ENCODE measurements around the gene ZNF566.

Gene ZNF566

DNA sequence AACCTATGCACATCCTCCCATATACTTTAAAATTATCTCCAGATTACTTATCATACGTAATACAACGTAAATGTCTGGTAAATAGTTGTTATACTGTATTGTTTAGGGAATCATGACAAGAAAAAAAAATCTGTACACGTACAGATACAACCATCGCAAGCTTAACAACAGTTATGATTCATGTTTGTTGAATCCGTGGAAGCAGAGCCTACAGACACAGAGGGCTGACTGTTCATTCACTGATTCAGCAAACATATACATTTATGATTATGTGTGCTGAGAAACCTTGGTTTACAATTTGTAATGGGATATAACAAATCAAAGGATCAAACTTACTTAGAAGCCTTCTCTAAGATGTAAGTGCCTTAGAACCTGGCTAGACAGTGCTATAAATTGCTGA lies 37.2 kb upstream of the ZNF566 start:
- Histone ChIP-seq H3K27ac (ENCODE audit: low read depth, low read length) (no peak overlapping the region), H3K4me2 (ENCODE audit: low read length) (peak overlapping the region; percentile 13), H2BK5ac (ENCODE audit: low read length) (no peak overlapping the region), H3K27me3 (ENCODE audit: insufficient read depth, low read length, poor library complexity) (no peaks in the 10 kb centered on the region), H3K79me2 (ENCODE audit: control insufficient read depth, insufficient read depth, low read length) (peaks cover 38% of the 10 kb centered on the region), H3K23ac (ENCODE audit: low read length) (no peak overlapping the region), H3K4me1 (ENCODE audit: control insufficient read depth, low read depth, low read length) (peaks cover 4% of the 10 kb centered on the region), H3K79me1 (ENCODE audit: low read length) (peaks cover 7% of the 10 kb centered on the region), H3K56ac (ENCODE audit: low read length) (no peak overlapping the region), H3K4ac (ENCODE audit: low read depth, low read length) (no peak overlapping the region), H2BK120ac (ENCODE audit: low read depth, low read length) (no peak overlapping the region), H2BK15ac (replicated peaks; ENCODE audit: low read depth) (no peak overlapping the region), H4K8ac (ENCODE audit: low read depth, low read length) (no peak overlapping the region), H3K36me3 (ENCODE audit: control insufficient read depth, insufficient read depth, low read length) (peaks cover 6% of the 10 kb centered on the region), H3K9ac (ENCODE audit: low read length) (peak overlapping the region; percentile 18), H2AK5ac (ENCODE audit: low read length) (no peak overlapping the region), H3K4me3 (ENCODE audit: low read length) (peak overlapping the region; percentile 5), H3K18ac (ENCODE audit: low read length) (no peak overlapping the region), H4K5ac (ENCODE audit: low read length) (no peak overlapping the region)
- no peak for DNase-seq
- WGBS (ENCODE audit: extremely low coverage, insufficient coverage, low lambda C conversion rate) = no CpG with 5 or more reads among the region's 5 CpGs

DNA sequence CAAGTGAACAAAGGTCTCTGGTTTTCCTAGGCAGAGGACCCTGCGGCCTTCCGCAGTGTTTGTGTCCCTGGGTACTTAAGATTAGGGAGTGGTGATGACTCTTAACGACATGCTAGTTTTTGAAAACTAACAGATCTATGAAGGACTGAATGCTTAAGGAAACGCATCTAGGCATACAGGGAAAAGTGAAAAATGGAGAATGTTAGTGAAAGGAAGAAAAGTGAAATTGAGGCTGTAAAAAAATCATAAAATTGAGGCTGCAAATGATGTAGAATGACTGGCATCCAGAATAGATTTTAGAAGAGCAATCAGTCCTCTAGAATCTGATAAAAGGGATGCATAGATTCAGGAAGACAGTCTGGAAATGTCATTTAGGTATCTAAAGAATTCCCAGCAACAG lies 35.3 kb upstream of the ZNF566 start:
- H2BK5ac ChIP-seq (ENCODE audit: low read length) = no peak overlapping the region
- no peak overlapping the region for H3K18ac ChIP-seq (ENCODE audit: low read length)
- H3K4ac ChIP-seq (ENCODE audit: low read depth, low read length) = no peak overlapping the region
- no CpG with 5 or more reads among the region's 4 CpGs for WGBS (ENCODE audit: extremely low coverage, insufficient coverage, low lambda C conversion rate)
- no peak overlapping the region for H4K8ac ChIP-seq (ENCODE audit: low read depth, low read length)
- H2AK5ac ChIP-seq (ENCODE audit: low read length) = no peak overlapping the region
- no peak overlapping the region for H3K56ac ChIP-seq (ENCODE audit: low read length)
- H3K36me3 ChIP-seq (ENCODE audit: control insufficient read depth, insufficient read depth, low read length) = peaks cover 6% of the 10 kb centered on the region
- H3K4me3 ChIP-seq (ENCODE audit: low read length) = no peak overlapping the region
- peaks cover 7% of the 10 kb centered on the region for H3K79me1 ChIP-seq (ENCODE audit: low read length)
- H4K5ac ChIP-seq (ENCODE audit: low read length) = no peak overlapping the region
- no peak overlapping the region for H3K9ac ChIP-seq (ENCODE audit: low read length)
- H3K23ac ChIP-seq (ENCODE audit: low read length) = no peak overlapping the region
- H2BK15ac ChIP-seq (replicated peaks; ENCODE audit: low read depth) = no peak overlapping the region
- no peaks in the 10 kb centered on the region for H3K27me3 ChIP-seq (ENCODE audit: insufficient read depth, low read length, poor library complexity)
- no peak for DNase-seq
- H3K4me2 ChIP-seq (ENCODE audit: low read length) = no peak overlapping the region
- peaks cover 4% of the 10 kb centered on the region for H3K4me1 ChIP-seq (ENCODE audit: control insufficient read depth, low read depth, low read length)
- H3K27ac ChIP-seq (ENCODE audit: low read depth, low read length) = no peak overlapping the region
- peaks cover 40% of the 10 kb centered on the region for H3K79me2 ChIP-seq (ENCODE audit: control insufficient read depth, insufficient read depth, low read length)
- no peak overlapping the region for H2BK120ac ChIP-seq (ENCODE audit: low read depth, low read length)

DNA sequence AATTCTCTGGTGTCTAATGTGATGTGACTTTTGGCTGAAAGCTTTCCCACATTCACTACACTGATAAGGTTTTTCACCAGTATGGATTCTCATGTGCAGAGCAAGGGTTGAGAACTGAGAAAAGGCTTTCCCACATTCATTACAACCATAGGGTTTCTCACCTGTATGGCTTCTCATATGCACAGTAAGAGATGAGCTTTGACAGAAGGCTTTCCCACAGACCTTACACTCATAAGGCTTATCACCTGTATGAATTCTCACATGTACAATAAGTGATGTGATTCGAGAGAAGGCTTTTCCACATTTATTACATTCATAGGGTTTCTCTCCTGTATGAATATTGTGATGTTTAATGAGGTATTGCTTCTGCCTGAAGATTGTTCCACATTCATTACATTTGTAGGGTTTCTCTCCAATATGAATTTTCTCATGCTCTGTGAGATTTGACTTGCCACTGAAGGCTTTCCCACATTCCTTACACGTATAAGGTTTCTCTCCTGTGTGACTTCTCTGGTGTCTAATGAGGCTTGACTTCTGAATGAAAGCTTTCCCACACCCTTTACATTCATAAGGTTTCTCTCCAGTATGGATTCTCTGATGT lies 24.8 kb upstream of the ZNF566 start:
- H3K56ac ChIP-seq (ENCODE audit: low read length) = no peak overlapping the region
- no peaks in the 10 kb centered on the region for H3K27me3 ChIP-seq (ENCODE audit: insufficient read depth, low read length, poor library complexity)
- no peak overlapping the region for H2AK5ac ChIP-seq (ENCODE audit: low read length)
- H4K8ac ChIP-seq (ENCODE audit: low read depth, low read length) = no peak overlapping the region
- no peak overlapping the region for H2BK15ac ChIP-seq (replicated peaks; ENCODE audit: low read depth)
- H3K36me3 ChIP-seq (ENCODE audit: control insufficient read depth, insufficient read depth, low read length) = peaks cover 14% of the 10 kb centered on the region
- H2BK5ac ChIP-seq (ENCODE audit: low read length) = no peak overlapping the region
- no peaks in the 10 kb centered on the region for H3K79me2 ChIP-seq (ENCODE audit: control insufficient read depth, insufficient read depth, low read length)
- DNase-seq = peak; percentile 54
- H3K79me1 ChIP-seq (ENCODE audit: low read length) = peaks cover 2% of the 10 kb centered on the region
- peak overlapping the region; percentile 46 for H3K4me3 ChIP-seq (ENCODE audit: low read length)
- no peak overlapping the region for H3K18ac ChIP-seq (ENCODE audit: low read length)
- H3K4ac ChIP-seq (ENCODE audit: low read depth, low read length) = no peak overlapping the region
- no peak overlapping the region for H3K23ac ChIP-seq (ENCODE audit: low read length)
- H4K5ac ChIP-seq (ENCODE audit: low read length) = no peak overlapping the region
- H3K4me2 ChIP-seq (ENCODE audit: low read length) = no peak overlapping the region
- no peaks in the 10 kb centered on the region for H3K4me1 ChIP-seq (ENCODE audit: control insufficient read depth, low read depth, low read length)
- no peak overlapping the region for H3K9ac ChIP-seq (ENCODE audit: low read length)
- H2BK120ac ChIP-seq (ENCODE audit: low read depth, low read length) = no peak overlapping the region
- H3K27ac ChIP-seq (ENCODE audit: low read depth, low read length) = no peak overlapping the region
- WGBS (ENCODE audit: extremely low coverage, insufficient coverage, low lambda C conversion rate) = no CpG with 5 or more reads among the region's 2 CpGs

DNA sequence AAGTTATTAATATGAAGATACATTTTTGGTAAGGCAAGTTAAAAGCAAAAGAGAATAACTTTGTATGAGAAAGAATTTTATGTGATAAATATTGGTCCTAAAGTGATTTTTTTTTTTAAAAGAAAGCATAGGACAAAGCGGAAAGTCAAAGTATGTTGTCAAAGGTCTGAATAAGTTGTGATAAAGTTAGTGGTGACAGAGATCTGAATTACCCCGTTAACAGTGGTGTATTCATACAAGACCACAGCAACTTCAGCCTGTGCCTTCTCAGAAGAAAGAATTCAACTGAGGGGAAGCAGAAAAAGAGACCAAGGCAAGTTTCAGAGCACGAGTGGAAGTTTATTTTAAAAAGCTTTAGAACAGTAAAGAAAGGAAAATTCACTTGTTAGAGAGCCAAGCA lies 19.0 kb upstream of the ZNF566 start:
- no peak overlapping the region for H2BK5ac ChIP-seq (ENCODE audit: low read length)
- H4K8ac ChIP-seq (ENCODE audit: low read depth, low read length) = no peak overlapping the region
- no peaks in the 10 kb centered on the region for H3K4me1 ChIP-seq (ENCODE audit: control insufficient read depth, low read depth, low read length)
- no peak overlapping the region for H2BK120ac ChIP-seq (ENCODE audit: low read depth, low read length)
- no peak overlapping the region for H4K5ac ChIP-seq (ENCODE audit: low read length)
- H3K79me2 ChIP-seq (ENCODE audit: control insufficient read depth, insufficient read depth, low read length) = no peaks in the 10 kb centered on the region
- no peak overlapping the region for H2BK15ac ChIP-seq (replicated peaks; ENCODE audit: low read depth)
- no peak overlapping the region for H3K4me3 ChIP-seq (ENCODE audit: low read length)
- no peak overlapping the region for H3K4me2 ChIP-seq (ENCODE audit: low read length)
- H3K9ac ChIP-seq (ENCODE audit: low read length) = no peak overlapping the region
- no peak overlapping the region for H3K23ac ChIP-seq (ENCODE audit: low read length)
- no peaks in the 10 kb centered on the region for H3K36me3 ChIP-seq (ENCODE audit: control insufficient read depth, insufficient read depth, low read length)
- H3K4ac ChIP-seq (ENCODE audit: low read depth, low read length) = no peak overlapping the region
- no peak overlapping the region for H3K27ac ChIP-seq (ENCODE audit: low read depth, low read length)
- H3K56ac ChIP-seq (ENCODE audit: low read length) = no peak overlapping the region
- no peak overlapping the region for H2AK5ac ChIP-seq (ENCODE audit: low read length)
- DNase-seq = peak; percentile 37
- no peak overlapping the region for H3K18ac ChIP-seq (ENCODE audit: low read length)
- H3K27me3 ChIP-seq (ENCODE audit: insufficient read depth, low read length, poor library complexity) = no peaks in the 10 kb centered on the region
- no CpG with 5 or more reads among the region's 3 CpGs for WGBS (ENCODE audit: extremely low coverage, insufficient coverage, low lambda C conversion rate)
- H3K79me1 ChIP-seq (ENCODE audit: low read length) = no peaks in the 10 kb centered on the region

DNA sequence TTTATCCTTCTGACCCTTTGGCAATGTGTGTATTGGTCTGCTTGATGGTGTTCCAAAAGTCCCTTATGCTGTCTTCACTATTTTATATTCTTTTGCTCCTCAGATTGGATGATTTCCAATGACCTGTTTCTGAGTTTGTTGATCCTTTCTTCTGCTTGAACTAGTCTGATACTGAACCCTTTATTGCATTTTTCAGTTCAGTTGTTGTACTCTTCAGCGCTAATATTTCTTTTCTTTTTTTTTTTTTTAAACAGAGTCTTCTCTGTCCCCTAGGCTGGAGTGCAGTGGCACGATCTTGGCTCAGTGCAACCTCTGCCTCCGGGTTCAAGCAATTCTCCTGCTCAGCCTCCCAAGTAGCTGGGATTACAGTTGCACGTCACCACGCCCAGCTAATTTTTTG lies 12.6 kb upstream of the ZNF566 start:
- WGBS (ENCODE audit: extremely low coverage, insufficient coverage, low lambda C conversion rate) = no CpG with 5 or more reads among the region's 5 CpGs
- no peaks in the 10 kb centered on the region for H3K4me1 ChIP-seq (ENCODE audit: control insufficient read depth, low read depth, low read length)
- no peak overlapping the region for H2BK120ac ChIP-seq (ENCODE audit: low read depth, low read length)
- H2BK15ac ChIP-seq (replicated peaks; ENCODE audit: low read depth) = no peak overlapping the region
- H3K36me3 ChIP-seq (ENCODE audit: control insufficient read depth, insufficient read depth, low read length) = no peaks in the 10 kb centered on the region
- H3K56ac ChIP-seq (ENCODE audit: low read length) = no peak overlapping the region
- H4K8ac ChIP-seq (ENCODE audit: low read depth, low read length) = no peak overlapping the region
- H3K4me2 ChIP-seq (ENCODE audit: low read length) = no peak overlapping the region
- H3K27ac ChIP-seq (ENCODE audit: low read depth, low read length) = no peak overlapping the region
- DNase-seq = no peak
- no peaks in the 10 kb centered on the region for H3K79me1 ChIP-seq (ENCODE audit: low read length)
- no peak overlapping the region for H3K4ac ChIP-seq (ENCODE audit: low read depth, low read length)
- no peak overlapping the region for H3K4me3 ChIP-seq (ENCODE audit: low read length)
- no peak overlapping the region for H3K9ac ChIP-seq (ENCODE audit: low read length)
- no peak overlapping the region for H4K5ac ChIP-seq (ENCODE audit: low read length)
- no peaks in the 10 kb centered on the region for H3K79me2 ChIP-seq (ENCODE audit: control insufficient read depth, insufficient read depth, low read length)
- H3K18ac ChIP-seq (ENCODE audit: low read length) = no peak overlapping the region
- H2AK5ac ChIP-seq (ENCODE audit: low read length) = no peak overlapping the region
- H3K27me3 ChIP-seq (ENCODE audit: insufficient read depth, low read length, poor library complexity) = no peaks in the 10 kb centered on the region
- H2BK5ac ChIP-seq (ENCODE audit: low read length) = no peak overlapping the region
- H3K23ac ChIP-seq (ENCODE audit: low read length) = no peak overlapping the region

DNA sequence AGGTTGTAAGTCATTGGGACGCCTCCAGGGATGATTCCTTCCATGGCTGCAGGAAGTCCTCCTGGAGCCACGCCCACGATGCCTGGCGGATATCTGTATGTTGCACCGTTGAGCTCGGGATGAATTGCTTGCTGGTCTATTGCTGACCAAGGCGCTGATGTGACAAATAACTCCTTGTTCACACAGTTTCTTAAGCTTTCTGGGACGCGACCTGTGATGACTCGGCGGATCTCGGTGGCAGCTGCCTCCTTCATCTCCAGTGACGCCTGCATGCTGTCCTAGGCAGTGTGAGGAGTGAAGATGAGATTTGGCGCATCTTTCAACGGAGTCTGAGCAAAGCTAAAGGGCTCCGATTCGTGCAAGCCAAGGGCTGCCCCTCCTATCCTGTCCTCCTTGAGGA lies 7.6 kb upstream of the ZNF566 start:
- Histone ChIP-seq H3K4ac (ENCODE audit: low read depth, low read length) (no peak overlapping the region), H4K5ac (ENCODE audit: low read length) (no peak overlapping the region), H3K36me3 (ENCODE audit: control insufficient read depth, insufficient read depth, low read length) (no peaks in the 10 kb centered on the region), H2AK5ac (ENCODE audit: low read length) (no peak overlapping the region), H3K9ac (ENCODE audit: low read length) (no peak overlapping the region), H3K18ac (ENCODE audit: low read length) (no peak overlapping the region), H3K27ac (ENCODE audit: low read depth, low read length) (no peak overlapping the region), H3K79me1 (ENCODE audit: low read length) (no peaks in the 10 kb centered on the region), H3K79me2 (ENCODE audit: control insufficient read depth, insufficient read depth, low read length) (no peaks in the 10 kb centered on the region), H3K56ac (ENCODE audit: low read length) (no peak overlapping the region), H3K4me1 (ENCODE audit: control insufficient read depth, low read depth, low read length) (no peaks in the 10 kb centered on the region), H3K4me2 (ENCODE audit: low read length) (no peak overlapping the region), H2BK120ac (ENCODE audit: low read depth, low read length) (no peak overlapping the region), H3K27me3 (ENCODE audit: insufficient read depth, low read length, poor library complexity) (no peaks in the 10 kb centered on the region), H3K23ac (ENCODE audit: low read length) (no peak overlapping the region), H3K4me3 (ENCODE audit: low read length) (no peak overlapping the region), H4K8ac (ENCODE audit: low read depth, low read length) (no peak overlapping the region), H2BK5ac (ENCODE audit: low read length) (no peak overlapping the region), H2BK15ac (replicated peaks; ENCODE audit: low read depth) (no peak overlapping the region)
- no CpG with 5 or more reads among the region's 17 CpGs for WGBS (ENCODE audit: extremely low coverage, insufficient coverage, low lambda C conversion rate)
- DNase-seq = no peak
